H1 (cell line): ENCODE measurements around the gene FTCDNL1. TPM values are rescaled to one million over a fixed set of nuclear protein-coding genes. Genes with fewer than 3 reads are reported as not detected.

Source experiments
- HDAC6 ChIP-seq: IDR thresholded peaks from one replicate; pipeline ENCODE4 v1.7.1; 2012; ENCODE audit warnings: low read depth, mild to moderate bottlenecking, inconsistent platforms, low read length, moderate library complexity
- TEAD4 ChIP-seq: IDR thresholded peaks from 2 replicates; pipeline ENCODE4 v1.6.1; 2012; ENCODE audit warnings: low read depth, low read length, inconsistent platforms, mixed read lengths
- polyA plus RNA-seq, 7 experiments: library from polyadenylated mRNA; depleted of rRNA in 3 of 7; stranded (reverse) in 5 of 7; unstranded in 2 of 7; fragments of >200 nt in 5 of 7; fragments of 200-250 nt in 2 of 7; gene quantifications; 1 replicate in 5 of 7; 2 replicates in 1 of 7; 4 replicates in 1 of 7; pipeline versions ENCODE4 v1.2.1 to v1.2.3, GENCODE V29; 2011 to 2013; ENCODE audit warnings: missing spikeins in 2 of 7, mixed read lengths in 2 of 7
- total RNA-seq: library from RNA; stranded (reverse); fragmentation: NEBNext Ultra II Directional; extraction: Animal tissue kit (Norgen Biotek cat#: 25700); gene quantifications from 2 replicates; pipeline ENCODE4 v1.2.1, GENCODE V29; 2021

Gene FTCDNL1
- total and polyA plus RNA-seq, 2 of the 8 experiments (the other 6 are each of a cell fraction or from before 2014, with no cell fraction given), result 0.41 to 0.97 TPM

- TF ChIP-seq HDAC6, result no peak
- TF ChIP-seq TEAD4, result no peak
Measured at GRCh38 chr2:199810422-199811171, 40.4 kb downstream of the FTCDNL1 start (continued).
